ENCODE results near the gene RABGAP1L.

The RABGAP1L gene

GRCh38 chr1:174445817-174446216 lies 286.5 kb downstream of the RABGAP1L start:
- no peak for DNase-seq (ENCODE audit: low read depth, low spot score)
- ChIA-PET POLR2A (no interaction called here), CTCF (no interaction called here)
- no peak overlapping the region for H3K4me3 ChIP-seq (ENCODE audit: low read depth, low read length)
- TF ChIP-seq CTCF (IDR thresholded peaks at IDR 0.05; ENCODE audit: insufficient read depth, low read length, missing control alignments): no peak

- no peak for TF ChIP-seq CTCF (IDR thresholded peaks at IDR 0.05; ENCODE audit: insufficient read depth, low read length, missing control alignments)
- no peak for DNase-seq (ENCODE audit: low read depth, low spot score)
- ChIA-PET CTCF (no interaction called here), POLR2A (no interaction called here)
- H3K4me3 ChIP-seq (ENCODE audit: low read depth, low read length): no peak within 1 kb of the TSS
Observed at GRCh38 chr1:174447866-174448530, 288.7 kb downstream of the RABGAP1L start, which contains the start of gene GPR52. Gene GPR52 (plus strand): TSS chr1:174447964. CDS start chr1:174448112, 148 bp downstream.

GRCh38 chr1:174448531-174448883 lies 289.2 kb downstream of the RABGAP1L start:
- POLR2A ChIA-PET: no interaction called here
- no peak overlapping the region for H3K4me3 ChIP-seq (ENCODE audit: low read depth, low read length)
- no peak for DNase-seq (ENCODE audit: low read depth, low spot score)
- no peak for TF ChIP-seq CTCF (IDR thresholded peaks at IDR 0.05; ENCODE audit: insufficient read depth, low read length, missing control alignments)
- CTCF ChIA-PET: no interaction called here

GRCh38 chr1:174448974-174449373 lies 289.7 kb downstream of the RABGAP1L start:
- no peak for TF ChIP-seq CTCF (IDR thresholded peaks at IDR 0.05; ENCODE audit: insufficient read depth, low read length, missing control alignments)
- ChIA-PET POLR2A (no interaction called here), CTCF (no interaction called here)
- no peak overlapping the region for H3K4me3 ChIP-seq (ENCODE audit: low read depth, low read length)
- DNase-seq (ENCODE audit: low read depth, low spot score): no peak

- ChIA-PET POLR2A (no interaction called here), CTCF (interaction anchor here (1.6 kb wide), 1 partner anchor 10 kb away, joined by 4 read pairs; no protein-coding TSS in a partner anchor)
- TF ChIP-seq CTCF (IDR thresholded peaks at IDR 0.05; ENCODE audit: insufficient read depth, low read length, missing control alignments): no peak
- no peak for DNase-seq (ENCODE audit: low read depth, low spot score)
- H3K4me3 ChIP-seq (ENCODE audit: low read depth, low read length): no peak overlapping the region
Observed at GRCh38 chr1:174451408-174451807, 292.1 kb downstream of the RABGAP1L start.

GRCh38 chr1:174465855-174466254 lies 306.5 kb downstream of the RABGAP1L start:
- POLR2A ChIA-PET: no interaction called here
- no peak overlapping the region for H3K4me3 ChIP-seq (ENCODE audit: low read depth, low read length)
- TF ChIP-seq CTCF (IDR thresholded peaks at IDR 0.05; ENCODE audit: insufficient read depth, low read length, missing control alignments): no peak
- no peak for DNase-seq (ENCODE audit: low read depth, low spot score)
- CTCF ChIA-PET: no interaction called here
